ENCODE measurements around the gene ADNP. TPM values are rescaled to one million over a fixed set of nuclear protein-coding genes. Genes with fewer than 3 reads are reported as not detected.

ADNP gene
- total and polyA plus RNA-seq, 2 of the 13 experiments (the other 11 are each of a cell fraction or from before 2014, with no cell fraction given): 21.0 to 21.5 TPM

- TF ChIP-seq, protein P1, sequence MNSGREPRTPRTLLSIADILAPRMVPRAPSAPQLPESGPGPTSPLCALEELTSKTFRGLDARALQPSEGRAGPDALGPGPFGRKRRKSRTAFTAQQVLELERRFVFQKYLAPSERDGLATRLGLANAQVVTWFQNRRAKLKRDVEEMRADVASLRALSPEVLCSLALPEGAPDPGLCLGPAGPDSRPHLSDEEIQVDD (CRISPR knock-in tag; IDR thresholded peaks at IDR 0.05; ENCODE audit: borderline replicate concordance): peak; percentile 38; the same call in 1 of the 2 replicates
- TF ChIP-seq GATA4 (IDR thresholded peaks at IDR 0.05; ENCODE audit: borderline replicate concordance, low read depth) (peak; percentile 74; the same call in 1 of the 2 replicates), ZNF224 (CRISPR knock-in tag; IDR thresholded peaks at IDR 0.05) (peak; percentile 82; the same call in 1 of the 2 replicates), CAMTA2 (CRISPR knock-in tag; IDR thresholded peaks at IDR 0.05; ENCODE audit: borderline replicate concordance) (no peak; the same call in 1 of the 2 replicates), XRCC5 (optimal IDR thresholded peaks at IDR 0.05; ENCODE audit: low read length) (peak; percentile 51), NCOR1 (IDR thresholded peaks at IDR 0.05; ENCODE audit: borderline replicate concordance, low read length) (no peak), NR2F6 (IDR thresholded peaks at IDR 0.05) (no peak), NR2F6 (CRISPR knock-in tag; IDR thresholded peaks at IDR 0.05) (no peak), NR2F2 (IDR thresholded peaks at IDR 0.05; ENCODE audit: borderline replicate concordance, low read depth) (0 out of 2 replicates have a peak, but pooled peaks have one; percentile 46), ZMAT5 (CRISPR knock-in tag; IDR thresholded peaks at IDR 0.05; ENCODE audit: borderline replicate concordance, low read depth) (no peak), DBP (CRISPR knock-in tag; IDR thresholded peaks at IDR 0.05; ENCODE audit: not compliant biosample characterization) (no peak), ZNF335 (CRISPR knock-in tag; IDR thresholded peaks at IDR 0.05) (no peak; the same call in 1 of the 2 replicates), NFATC3 (CRISPR knock-in tag; IDR thresholded peaks at IDR 0.05) (no peak), ZNF230 (CRISPR knock-in tag; IDR thresholded peaks at IDR 0.05) (0 out of 2 replicates have a peak, but pooled peaks have one; percentile 73), GTF3A (CRISPR knock-in tag; conservative IDR thresholded peaks at IDR 0.05) (0 out of 2 replicates have a peak, but pooled peaks have one; percentile 5), NFE2 (CRISPR knock-in tag; IDR thresholded peaks at IDR 0.05) (no peak), EHMT2 (IDR thresholded peaks at IDR 0.05; ENCODE audit: borderline replicate concordance, low read depth, low read length) (no peak), ZNF326 (CRISPR knock-in tag; IDR thresholded peaks at IDR 0.05; ENCODE audit: borderline replicate concordance) (no peak), ZNF737 (CRISPR knock-in tag; IDR thresholded peaks at IDR 0.05; ENCODE audit: borderline replicate concordance) (0 out of 2 replicates have a peak, but pooled peaks have one; percentile 69), ZNF225 (CRISPR knock-in tag; IDR thresholded peaks at IDR 0.05) (no peak; the same call in none of the 2 replicates), SOX6 (IDR thresholded peaks at IDR 0.05) (no peak), SOX6 (CRISPR knock-in tag; IDR thresholded peaks at IDR 0.05) (no peak), GABPB1 (CRISPR knock-in tag; IDR thresholded peaks at IDR 0.05) (peak; percentile 95)
- TF ChIP-seq, protein P2, sequence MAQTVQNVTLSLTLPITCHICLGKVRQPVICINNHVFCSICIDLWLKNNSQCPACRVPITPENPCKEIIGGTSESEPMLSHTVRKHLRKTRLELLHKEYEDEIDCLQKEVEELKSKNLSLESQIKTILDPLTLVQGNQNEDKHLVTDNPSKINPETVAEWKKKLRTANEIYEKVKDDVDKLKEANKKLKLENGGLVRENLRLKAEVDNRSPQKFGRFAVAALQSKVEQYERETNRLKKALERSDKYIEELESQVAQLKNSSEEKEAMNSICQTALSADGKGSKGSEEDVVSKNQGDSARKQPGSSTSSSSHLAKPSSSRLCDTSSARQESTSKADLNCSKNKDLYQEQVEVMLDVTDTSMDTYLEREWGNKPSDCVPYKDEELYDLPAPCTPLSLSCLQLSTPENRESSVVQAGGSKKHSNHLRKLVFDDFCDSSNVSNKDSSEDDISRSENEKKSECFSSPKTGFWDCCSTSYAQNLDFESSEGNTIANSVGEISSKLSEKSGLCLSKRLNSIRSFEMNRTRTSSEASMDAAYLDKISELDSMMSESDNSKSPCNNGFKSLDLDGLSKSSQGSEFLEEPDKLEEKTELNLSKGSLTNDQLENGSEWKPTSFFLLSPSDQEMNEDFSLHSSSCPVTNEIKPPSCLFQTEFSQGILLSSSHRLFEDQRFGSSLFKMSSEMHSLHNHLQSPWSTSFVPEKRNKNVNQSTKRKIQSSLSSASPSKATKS (CRISPR knock-in tag; IDR thresholded peaks at IDR 0.05): peak; percentile 27; the same call in 1 of the 2 replicates
- TF ChIP-seq, protein P3, sequence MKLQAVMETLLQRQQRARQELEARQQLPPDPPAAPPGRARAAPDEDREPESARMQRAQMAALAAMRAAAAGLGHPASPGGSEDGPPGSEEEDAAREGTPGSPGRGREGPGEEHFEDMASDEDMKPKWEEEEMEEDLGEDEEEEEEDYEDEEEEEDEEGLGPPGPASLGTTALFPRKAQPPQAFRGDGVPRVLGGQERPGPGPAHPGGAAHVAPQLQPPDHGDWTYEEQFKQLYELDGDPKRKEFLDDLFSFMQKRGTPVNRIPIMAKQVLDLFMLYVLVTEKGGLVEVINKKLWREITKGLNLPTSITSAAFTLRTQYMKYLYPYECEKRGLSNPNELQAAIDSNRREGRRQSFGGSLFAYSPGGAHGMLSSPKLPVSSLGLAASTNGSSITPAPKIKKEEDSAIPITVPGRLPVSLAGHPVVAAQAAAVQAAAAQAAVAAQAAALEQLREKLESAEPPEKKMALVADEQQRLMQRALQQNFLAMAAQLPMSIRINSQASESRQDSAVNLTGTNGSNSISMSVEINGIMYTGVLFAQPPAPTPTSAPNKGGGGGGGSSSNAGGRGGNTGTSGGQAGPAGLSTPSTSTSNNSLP (IDR thresholded peaks at IDR 0.05; ENCODE audit: low read depth, low read length): peak; percentile 52; the same call in 1 of the 2 replicates
These were observed 26.8 kb upstream of the ADNP start, which contains the start of gene DPM1 (continued) for GRCh38 chr20:50957798-50958614.

All from HepG2 (cell line).